GM15510 (cell line): ENCODE data around the gene HSD17B14.

Source experiments
- POLR2A ChIP-seq: IDR thresholded peaks from 3 replicates; pipeline ENCODE4 v1.6.1; 2011; ENCODE audit warnings: borderline replicate concordance; ENCODE audit not compliant: insufficient read length; ENCODE audit errors: extremely low read depth

Gene HSD17B14

GRCh38 chr19:48836089-48837017 lies at the start of gene HSD17B14:
Gene HSD17B14, minus strand, starts transcription at chr19:48836491. Its CDS starts 80 bp downstream, at chr19:48836411.
- TF ChIP-seq POLR2A = peak; percentile 0

- TF ChIP-seq POLR2A = no peak
Measured at GRCh38 chr19:48883726-48884125, 47.4 kb upstream of the HSD17B14 start.

GRCh38 chr19:48881741-48882657 lies 45.7 kb upstream of the HSD17B14 start:
- no peak for TF ChIP-seq POLR2A

GRCh38 chr19:48879025-48879637 lies 42.8 kb upstream of the HSD17B14 start:
- no peak for TF ChIP-seq POLR2A

- no peak for TF ChIP-seq POLR2A
Measured at GRCh38 chr19:48878196-48879024, 42.1 kb upstream of the HSD17B14 start.

- no peak for TF ChIP-seq POLR2A
Measured at GRCh38 chr19:48877855-48878195, 41.5 kb upstream of the HSD17B14 start.

GRCh38 chr19:48876043-48876981 lies 40.0 kb upstream of the HSD17B14 start:
- peak; percentile 20 for TF ChIP-seq POLR2A

- TF ChIP-seq POLR2A = no peak
Measured at GRCh38 chr19:48874303-48875135, 38.2 kb upstream of the HSD17B14 start.

GRCh38 chr19:48873476-48874302 lies 37.4 kb upstream of the HSD17B14 start:
- no peak for TF ChIP-seq POLR2A

GRCh38 chr19:48872884-48873475 lies 36.7 kb upstream of the HSD17B14 start:
- no peak for TF ChIP-seq POLR2A

GRCh38 chr19:48872182-48872883 lies 36.0 kb upstream of the HSD17B14 start, which contains the start of gene PPP1R15A:
Gene PPP1R15A, plus strand, starts transcription at chr19:48872421. Its CDS starts 813 bp downstream, at chr19:48873234.
- peak; percentile 100 for TF ChIP-seq POLR2A

GRCh38 chr19:48870048-48870447 lies 33.8 kb upstream of the HSD17B14 start:
- no peak for TF ChIP-seq POLR2A
